ENCODE data around the gene TSGA10IP.

DNA sequence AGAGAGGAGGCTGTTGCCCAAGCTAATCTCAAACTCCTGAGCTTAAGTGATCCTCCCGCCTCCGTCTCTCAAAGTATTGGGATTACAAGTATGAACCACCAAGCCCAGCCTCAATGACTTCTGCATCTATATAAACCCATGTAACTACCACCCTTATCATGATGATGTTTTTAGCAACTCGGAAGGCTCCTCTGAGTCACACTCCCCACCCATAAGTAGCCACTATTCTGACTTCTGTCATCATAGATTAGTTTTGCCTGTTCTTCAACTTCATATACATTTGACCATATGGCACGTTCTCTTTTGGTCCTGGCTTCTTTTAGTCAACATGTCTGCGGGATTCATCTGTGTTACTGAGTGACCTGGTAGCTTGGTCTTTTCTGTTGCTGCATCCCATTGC is 38.7 kb upstream of the TSGA10IP start:
- no peak for TF ChIP-seq TCF7 (IDR thresholded peaks at IDR 0.05; ENCODE audit: borderline replicate concordance)
- TF ChIP-seq, protein P1, sequence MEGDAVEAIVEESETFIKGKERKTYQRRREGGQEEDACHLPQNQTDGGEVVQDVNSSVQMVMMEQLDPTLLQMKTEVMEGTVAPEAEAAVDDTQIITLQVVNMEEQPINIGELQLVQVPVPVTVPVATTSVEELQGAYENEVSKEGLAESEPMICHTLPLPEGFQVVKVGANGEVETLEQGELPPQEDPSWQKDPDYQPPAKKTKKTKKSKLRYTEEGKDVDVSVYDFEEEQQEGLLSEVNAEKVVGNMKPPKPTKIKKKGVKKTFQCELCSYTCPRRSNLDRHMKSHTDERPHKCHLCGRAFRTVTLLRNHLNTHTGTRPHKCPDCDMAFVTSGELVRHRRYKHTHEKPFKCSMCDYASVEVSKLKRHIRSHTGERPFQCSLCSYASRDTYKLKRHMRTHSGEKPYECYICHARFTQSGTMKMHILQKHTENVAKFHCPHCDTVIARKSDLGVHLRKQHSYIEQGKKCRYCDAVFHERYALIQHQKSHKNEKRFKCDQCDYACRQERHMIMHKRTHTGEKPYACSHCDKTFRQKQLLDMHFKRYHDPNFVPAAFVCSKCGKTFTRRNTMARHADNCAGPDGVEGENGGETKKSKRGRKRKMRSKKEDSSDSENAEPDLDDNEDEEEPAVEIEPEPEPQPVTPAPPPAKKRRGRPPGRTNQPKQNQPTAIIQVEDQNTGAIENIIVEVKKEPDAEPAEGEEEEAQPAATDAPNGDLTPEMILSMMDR (IDR thresholded peaks at IDR 0.05 in 2 of 3, conservative IDR thresholded peaks at IDR 0.05 in 1 of 3; ENCODE audit: control insufficient read depth in 2 of 3, extremely low read depth in 1 of 3, insufficient read depth in 1 of 3, low read depth in 3 of 3, low read length in 3 of 3): no peak
- no peak for TF ChIP-seq MEF2A (IDR thresholded peaks at IDR 0.05; ENCODE audit: insufficient read depth, low read depth, low read length)
- no peak for TF ChIP-seq SRF (IDR thresholded peaks at IDR 0.05; ENCODE audit: low read depth in 2 of 2, low read length in 2 of 2)
- no peak for TF ChIP-seq POLR2A (IDR thresholded peaks at IDR 0.05; ENCODE audit: low read depth, low read length)
